Measurements from ENCODE around the gene DNAH11. TPM values are rescaled to one million over a fixed set of nuclear protein-coding genes. Genes with fewer than 3 reads are reported as not detected.
"Not testable (repeated sequence)": the region's sequence is repeated elsewhere in the genome, so short reads cannot be mapped to it uniquely, and the experiment has no call there.

Gene DNAH11
- total RNA-seq, 2 donors from 2014 or later, result 1.6 to 13.3 TPM

GRCh38 chr7:21526007-21526406, 16.8 kb upstream of the DNAH11 start:
- no peak for TF ChIP-seq POLR2A (IDR thresholded peaks at IDR 0.05)
- TF ChIP-seq, protein P1, sequence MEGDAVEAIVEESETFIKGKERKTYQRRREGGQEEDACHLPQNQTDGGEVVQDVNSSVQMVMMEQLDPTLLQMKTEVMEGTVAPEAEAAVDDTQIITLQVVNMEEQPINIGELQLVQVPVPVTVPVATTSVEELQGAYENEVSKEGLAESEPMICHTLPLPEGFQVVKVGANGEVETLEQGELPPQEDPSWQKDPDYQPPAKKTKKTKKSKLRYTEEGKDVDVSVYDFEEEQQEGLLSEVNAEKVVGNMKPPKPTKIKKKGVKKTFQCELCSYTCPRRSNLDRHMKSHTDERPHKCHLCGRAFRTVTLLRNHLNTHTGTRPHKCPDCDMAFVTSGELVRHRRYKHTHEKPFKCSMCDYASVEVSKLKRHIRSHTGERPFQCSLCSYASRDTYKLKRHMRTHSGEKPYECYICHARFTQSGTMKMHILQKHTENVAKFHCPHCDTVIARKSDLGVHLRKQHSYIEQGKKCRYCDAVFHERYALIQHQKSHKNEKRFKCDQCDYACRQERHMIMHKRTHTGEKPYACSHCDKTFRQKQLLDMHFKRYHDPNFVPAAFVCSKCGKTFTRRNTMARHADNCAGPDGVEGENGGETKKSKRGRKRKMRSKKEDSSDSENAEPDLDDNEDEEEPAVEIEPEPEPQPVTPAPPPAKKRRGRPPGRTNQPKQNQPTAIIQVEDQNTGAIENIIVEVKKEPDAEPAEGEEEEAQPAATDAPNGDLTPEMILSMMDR (IDR thresholded peaks at IDR 0.05), result peak in 3 of 4 experiments; percentile 22 to 30 (median 27)
- DNase-seq (ENCODE audit: low spot score), result no peak
- Histone ChIP-seq H3K4me3 (no peak overlapping the region), H3K36me3 (no peaks in the 10 kb centered on the region), H3K27me3 (replicated peaks; ENCODE audit: insufficient read depth) (no peaks in the 10 kb centered on the region), H3K9me3 (no peaks in the 10 kb centered on the region), H3K27ac (no peak overlapping the region), H3K4me1 (replicated peaks) (no peaks in the 10 kb centered on the region)
- intact Hi-C loops (cut with DNase I), result no loop called here

DNA sequence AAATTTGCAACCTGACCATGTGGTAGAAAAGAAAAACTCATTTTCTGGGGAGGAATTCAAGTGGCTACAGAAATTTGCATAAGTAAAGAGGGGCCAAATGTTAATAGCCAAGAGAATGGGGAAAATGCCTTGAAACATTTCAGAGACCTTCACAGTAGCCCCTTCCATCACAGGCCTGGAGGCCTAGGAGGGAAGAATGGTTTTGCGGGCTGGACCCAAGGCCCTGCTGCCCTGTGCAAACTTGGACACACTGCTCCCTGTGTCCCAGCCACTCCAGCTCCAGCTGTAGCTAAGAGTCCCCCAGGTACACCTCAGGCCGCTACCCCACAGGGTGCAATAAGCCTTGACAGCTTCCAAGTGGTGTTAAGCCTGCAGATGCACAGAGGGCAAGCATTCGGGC, 16.4 kb upstream of the DNAH11 start:
- H3K4me1 ChIP-seq (replicated peaks), result no peaks in the 10 kb centered on the region
- TF ChIP-seq, protein P1 (IDR thresholded peaks at IDR 0.05), result no peak
- TF ChIP-seq POLR2A (IDR thresholded peaks at IDR 0.05), result no peak
- TF ChIP-seq POLR2AphosphoS5 (IDR thresholded peaks at IDR 0.05), result no peak
- intact Hi-C loops (cut with DNase I), result no loop called here
- no peak for DNase-seq (ENCODE audit: low spot score)
- no peaks in the 10 kb centered on the region for H3K9me3 ChIP-seq
- no peaks in the 10 kb centered on the region for H3K27me3 ChIP-seq (replicated peaks; ENCODE audit: insufficient read depth)
- WGBS, result 100% methylated on average over 3 of the region's 3 CpGs
- no peak overlapping the region for H3K4me3 ChIP-seq
- H3K27ac ChIP-seq, result no peak overlapping the region
- no peaks in the 10 kb centered on the region for H3K36me3 ChIP-seq

DNA sequence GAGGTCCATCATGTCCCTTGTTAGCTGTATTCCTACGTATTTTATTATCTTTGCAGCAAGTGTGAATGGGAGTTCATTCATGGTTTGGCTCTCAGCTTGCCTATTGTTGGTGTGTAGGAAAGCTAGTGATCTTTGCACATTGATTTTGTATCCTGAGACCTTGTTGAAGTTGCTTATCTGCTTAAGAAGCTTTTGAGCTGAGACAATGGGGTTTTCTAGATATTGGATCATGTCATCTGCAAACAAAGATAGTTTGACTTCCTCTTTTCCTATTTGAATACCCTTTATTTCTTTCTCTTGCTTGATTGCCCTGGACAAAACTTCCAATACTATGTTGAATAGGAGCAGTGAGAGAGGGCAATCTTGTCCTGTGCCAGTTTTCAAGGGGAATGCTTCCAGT, 10.4 kb upstream of the DNAH11 start:
- WGBS, result 69% methylated on average over 1 of the region's 1 CpG
- H3K27me3 ChIP-seq (replicated peaks; ENCODE audit: insufficient read depth); H3K27ac ChIP-seq; H3K9me3 ChIP-seq; H3K4me1 ChIP-seq (replicated peaks); DNase-seq (ENCODE audit: low spot score); H3K4me3 ChIP-seq; H3K36me3 ChIP-seq; intact Hi-C loops (cut with DNase I): not testable (repeated sequence)

GRCh38 chr7:21533646-21534045, 9.2 kb upstream of the DNAH11 start:
- H3K36me3 ChIP-seq; intact Hi-C loops (cut with DNase I); H3K4me3 ChIP-seq; DNase-seq (ENCODE audit: low spot score); H3K27ac ChIP-seq; H3K27me3 ChIP-seq (replicated peaks; ENCODE audit: insufficient read depth); H3K9me3 ChIP-seq; H3K4me1 ChIP-seq (replicated peaks): not testable (repeated sequence)

DNA sequence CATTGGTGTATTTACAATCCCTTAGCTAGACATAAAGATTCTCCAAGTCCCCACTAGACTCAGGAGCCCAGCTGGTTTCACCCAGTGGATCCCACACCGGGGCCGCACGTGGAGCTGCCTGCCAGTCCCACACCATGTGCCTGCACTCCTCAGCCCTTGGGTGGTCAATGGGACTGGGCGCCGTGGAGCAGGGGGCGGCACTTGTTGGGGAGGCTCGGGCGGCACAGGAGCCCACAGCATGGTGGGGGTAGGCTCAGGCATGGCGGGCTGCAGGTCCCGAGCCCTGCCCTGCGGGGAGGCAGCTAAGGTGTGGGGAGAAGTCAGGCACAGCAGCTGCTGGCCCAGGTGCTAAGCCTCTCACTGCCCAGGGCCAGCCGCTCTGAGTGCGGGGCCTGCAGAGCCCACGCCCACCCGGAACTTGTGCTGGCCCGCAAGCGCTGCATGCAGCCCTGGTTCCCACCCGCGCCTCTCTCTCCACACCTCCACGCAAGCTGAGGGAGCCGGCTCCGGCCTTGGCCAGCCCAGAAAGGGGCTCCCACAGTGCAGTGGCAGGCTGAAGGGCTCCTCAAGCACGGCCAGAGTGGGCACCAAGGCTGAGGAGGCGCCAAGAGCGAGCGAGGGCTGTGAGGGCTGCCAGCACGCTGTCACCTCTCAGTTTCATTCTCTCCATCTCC, 6.3 kb upstream of the DNAH11 start:
- intact Hi-C loops (cut with DNase I), result not testable (repeated sequence)
- WGBS, result 98% methylated on average over 21 of the region's 27 CpGs

DNA sequence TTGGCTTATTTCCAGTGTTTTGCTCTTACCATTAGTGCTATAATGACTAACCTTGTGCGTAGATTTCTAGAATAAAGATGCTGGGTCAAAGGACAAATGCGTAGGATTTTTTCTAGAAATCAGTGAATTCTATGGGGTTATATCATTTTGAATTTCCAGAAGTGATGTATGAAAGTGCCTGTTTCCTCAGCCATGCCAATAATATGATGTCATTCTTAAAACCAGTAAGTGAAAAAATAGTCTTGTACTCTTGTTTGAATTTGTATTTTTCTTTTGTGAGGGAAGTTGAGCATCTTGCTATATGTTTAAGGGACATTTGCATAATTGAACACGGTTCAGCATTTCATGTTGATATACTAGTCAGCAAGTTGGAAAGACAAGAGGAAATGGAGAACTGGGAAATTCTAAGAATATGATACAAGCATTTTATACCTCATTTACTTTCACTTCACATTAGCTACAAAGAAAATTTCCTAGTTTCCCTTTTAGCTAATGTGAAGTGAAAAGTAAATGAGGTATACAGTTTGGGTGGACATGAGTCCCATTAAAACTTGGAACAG, 3.8 kb upstream of the DNAH11 start:
- Histone ChIP-seq H3K9me3 (no peaks in the 10 kb centered on the region), H3K27ac (no peak overlapping the region), H3K4me3 (no peak overlapping the region), H3K36me3 (no peaks in the 10 kb centered on the region), H3K4me1 (replicated peaks) (no peaks in the 10 kb centered on the region), H3K27me3 (replicated peaks; ENCODE audit: insufficient read depth) (no peaks in the 10 kb centered on the region)
- intact Hi-C loops (cut with DNase I), result no loop called here
- WGBS, result 88% methylated on average over 3 of the region's 3 CpGs
- no peak for TF ChIP-seq POLR2AphosphoS5 (IDR thresholded peaks at IDR 0.05)
- TF ChIP-seq, protein P1 (IDR thresholded peaks at IDR 0.05), result no peak
- no peak for TF ChIP-seq POLR2A (IDR thresholded peaks at IDR 0.05)
- no peak for DNase-seq (ENCODE audit: low spot score)

More for the DNA sequence above, 6.3 kb upstream of the DNAH11 start:
- DNase-seq (ENCODE audit: low spot score); H3K9me3 ChIP-seq; H3K4me3 ChIP-seq; H3K27ac ChIP-seq; H3K27me3 ChIP-seq (replicated peaks; ENCODE audit: insufficient read depth); H3K4me1 ChIP-seq (replicated peaks); H3K36me3 ChIP-seq: not testable (repeated sequence)

Data from prostate gland (tissue), 2 donors.